KBM-7 (cell line): ENCODE measurements around the gene CLK2.
"Not testable (repeated sequence)": the region's sequence is repeated elsewhere in the genome, so short reads cannot be mapped to it uniquely, and the experiment has no call there.

Experiments
- DNase-seq: peaks from one replicate; pipeline ENCODE4 v3.0.0-alpha.2; 2015
- in situ Hi-C: fragments of 300-500 bp; cut with MboI; formaldehyde crosslinking; loops from 2 replicates; pipeline ENCODE4 v1.14.3; 2020; ENCODE audit warnings: low sequenced_read_pairs, low pct_unique_long_range_greater_than_20kb, mixed read lengths

Gene CLK2

GRCh38 chr1:155300024-155300423 lies 26.7 kb upstream of the CLK2 start:
- DNase-seq, result no peak
- in situ Hi-C loops, result no loop called here

- in situ Hi-C loops, result no loop called here
- no peak for DNase-seq
Observed at GRCh38 chr1:155297384-155297783, 24.1 kb upstream of the CLK2 start.

- no peak for DNase-seq
- in situ Hi-C loops, result no loop called here
Observed at GRCh38 chr1:155296661-155297060, 23.4 kb upstream of the CLK2 start.

GRCh38 chr1:155295942-155296267 lies 22.6 kb upstream of the CLK2 start:
- no peak for DNase-seq
- in situ Hi-C loops, result no loop called here

GRCh38 chr1:155295183-155295941 lies 22.1 kb upstream of the CLK2 start:
- in situ Hi-C loops, result no loop called here
- DNase-seq, result no peak

- in situ Hi-C loops, result no loop called here
- no peak for DNase-seq
Observed at GRCh38 chr1:155294520-155295182, 21.3 kb upstream of the CLK2 start.

- no peak for DNase-seq
- in situ Hi-C loops, result no loop called here
Observed at GRCh38 chr1:155293086-155293749, 19.9 kb upstream of the CLK2 start.

GRCh38 chr1:155291006-155291405 lies 17.7 kb upstream of the CLK2 start:
- in situ Hi-C loops, DNase-seq: not testable (repeated sequence)

- DNase-seq, result no peak
- in situ Hi-C loops, result no loop called here
Observed at GRCh38 chr1:155287987-155288543, 14.8 kb upstream of the CLK2 start.

GRCh38 chr1:155286544-155286943 lies 13.2 kb upstream of the CLK2 start:
- in situ Hi-C loops, result no loop called here
- no peak for DNase-seq

- DNase-seq, result no peak
- in situ Hi-C loops, result no loop called here
Observed at GRCh38 chr1:155285631-155286044, 12.3 kb upstream of the CLK2 start.

- in situ Hi-C loops, result no loop called here
- no peak for DNase-seq
Observed at GRCh38 chr1:155285063-155285462, 11.8 kb upstream of the CLK2 start.

GRCh38 chr1:155284476-155284875 lies 11.2 kb upstream of the CLK2 start:
- in situ Hi-C loops, result no loop called here
- no peak for DNase-seq

- DNase-seq, result no peak
- in situ Hi-C loops, result no loop called here
Observed at GRCh38 chr1:155282488-155283091, 9.3 kb upstream of the CLK2 start.

GRCh38 chr1:155279268-155279667 lies 6.0 kb upstream of the CLK2 start:
- in situ Hi-C loops, result no loop called here
- DNase-seq, result no peak

- in situ Hi-C loops, result no loop called here
Observed at GRCh38 chr1:155278689-155279160, 5.4 kb upstream of the CLK2 start.

GRCh38 chr1:155277902-155278688 lies 4.8 kb upstream of the CLK2 start:
- in situ Hi-C loops, result no loop called here
- DNase-seq, result peak; percentile 67

More at GRCh38 chr1:155278689-155279160, 5.4 kb upstream of the CLK2 start:
- DNase-seq, result no peak

GRCh38 chr1:155277070-155277901 lies 4.0 kb upstream of the CLK2 start, which contains the start of gene HCN3:
TSS of gene HCN3 (plus strand) at chr1:155277463. CDS start at chr1:155277591, 128 bp downstream.
- DNase-seq, result peak; percentile 97
- in situ Hi-C loops, result no loop called here
